ENCODE results near the gene NAA25. TPM values are rescaled to one million over a fixed set of nuclear protein-coding genes. Genes with fewer than 3 reads are reported as not detected.
"Not testable (repeated sequence)": the region's sequence is repeated elsewhere in the genome, so short reads cannot be mapped to it uniquely, and the experiment has no call there.

NAA25 gene
- total RNA-seq, 1 experiment from 2014 or later: 41.0 TPM

DNA sequence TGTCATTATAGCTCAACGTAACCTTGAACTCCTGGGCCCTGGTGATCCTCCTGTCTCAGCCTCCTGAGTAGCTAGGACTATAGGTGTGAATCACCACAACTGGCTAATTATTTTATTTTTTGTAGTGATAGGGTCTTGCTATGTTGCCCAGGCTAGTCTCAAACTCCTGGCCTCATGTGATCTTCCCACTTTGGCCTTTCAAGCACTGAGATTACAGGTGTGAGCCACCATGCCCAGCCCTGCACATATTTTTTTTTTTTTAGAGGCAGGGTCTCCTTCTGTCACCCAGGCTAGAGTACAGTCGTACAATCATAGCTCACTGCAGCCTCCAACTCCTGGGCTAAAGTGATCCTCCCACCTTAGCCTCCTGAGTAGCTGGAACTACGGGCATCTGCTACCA lies 104.5 kb downstream of the NAA25 start:
- no peaks in the 10 kb centered on the region for H3K9me3 ChIP-seq
- H3K36me3 ChIP-seq (ENCODE audit: control insufficient read depth, insufficient read depth, low read length): no peaks in the 10 kb centered on the region
- Mint-ChIP-seq H3K4me1 (ENCODE audit: low read depth, unreplicated experiment) (peaks cover 12% of the 10 kb centered on the region), H3K4me3 (ENCODE audit: unreplicated experiment) (no peak overlapping the region), H3K27me3 (ENCODE audit: insufficient read depth, unreplicated experiment) (no peaks in the 10 kb centered on the region), H3K36me3 (ENCODE audit: insufficient read depth, unreplicated experiment) (no peaks in the 10 kb centered on the region), H3K27ac (ENCODE audit: unreplicated experiment) (no peak overlapping the region), H3K9me3 (ENCODE audit: unreplicated experiment) (no peaks in the 10 kb centered on the region)
- DNase-seq: no peak
- POLR2A ChIA-PET: interaction anchor here (0.8 kb wide), 1 partner anchor 9 kb away, joined by 7 read pairs; the partner anchor contains the start of genes ERP29 and TMEM116
- TF ChIP-seq, protein P1, sequence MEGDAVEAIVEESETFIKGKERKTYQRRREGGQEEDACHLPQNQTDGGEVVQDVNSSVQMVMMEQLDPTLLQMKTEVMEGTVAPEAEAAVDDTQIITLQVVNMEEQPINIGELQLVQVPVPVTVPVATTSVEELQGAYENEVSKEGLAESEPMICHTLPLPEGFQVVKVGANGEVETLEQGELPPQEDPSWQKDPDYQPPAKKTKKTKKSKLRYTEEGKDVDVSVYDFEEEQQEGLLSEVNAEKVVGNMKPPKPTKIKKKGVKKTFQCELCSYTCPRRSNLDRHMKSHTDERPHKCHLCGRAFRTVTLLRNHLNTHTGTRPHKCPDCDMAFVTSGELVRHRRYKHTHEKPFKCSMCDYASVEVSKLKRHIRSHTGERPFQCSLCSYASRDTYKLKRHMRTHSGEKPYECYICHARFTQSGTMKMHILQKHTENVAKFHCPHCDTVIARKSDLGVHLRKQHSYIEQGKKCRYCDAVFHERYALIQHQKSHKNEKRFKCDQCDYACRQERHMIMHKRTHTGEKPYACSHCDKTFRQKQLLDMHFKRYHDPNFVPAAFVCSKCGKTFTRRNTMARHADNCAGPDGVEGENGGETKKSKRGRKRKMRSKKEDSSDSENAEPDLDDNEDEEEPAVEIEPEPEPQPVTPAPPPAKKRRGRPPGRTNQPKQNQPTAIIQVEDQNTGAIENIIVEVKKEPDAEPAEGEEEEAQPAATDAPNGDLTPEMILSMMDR (IDR thresholded peaks at IDR 0.05; ENCODE audit: insufficient read depth in 1 of 2, low read depth in 1 of 2, low read length in 1 of 2, severe bottlenecking in 1 of 2, unreplicated experiment in 1 of 2): no peak
- intact Hi-C loops (cut with micrococcal nuclease; ENCODE audit: unreplicated experiment): no loop called here
- H3K4me3 ChIP-seq (ENCODE audit: low read depth, low read length): no peak overlapping the region
- no peaks in the 10 kb centered on the region for H3K27me3 ChIP-seq (replicated peaks; ENCODE audit: control insufficient read depth, insufficient read depth, low read length)
- peaks cover 7% of the 10 kb centered on the region for H3K4me1 ChIP-seq
- BruUV-seq (replicated peaks): no TSS peak
- CTCF ChIA-PET: interaction anchor here (0.9 kb wide), 1 partner anchor 9 kb away, joined by 3 read pairs; the partner anchor contains the start of genes ERP29 and TMEM116

DNA sequence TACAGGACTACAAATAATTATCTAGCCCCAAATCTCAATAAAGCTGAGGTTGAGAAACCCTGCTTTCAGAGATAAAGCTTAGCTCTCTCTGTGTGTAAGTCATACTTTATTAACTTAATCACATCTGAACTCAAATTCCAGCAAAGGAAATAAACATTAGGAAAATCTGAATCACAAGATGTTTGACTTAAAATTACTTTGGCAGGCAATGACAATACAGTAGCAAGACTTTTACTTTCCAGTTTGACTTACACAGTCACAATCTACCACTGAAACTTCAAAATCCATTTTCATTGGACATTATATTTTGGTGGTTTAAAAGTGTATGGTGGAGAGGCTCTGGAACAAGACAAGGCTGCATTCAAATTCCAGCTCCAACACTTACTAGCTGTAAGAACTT lies 107.0 kb downstream of the NAA25 start:
- ChIA-PET POLR2A (no interaction called here), CTCF (no interaction called here)
- no peaks in the 10 kb centered on the region for H3K27me3 Mint-ChIP-seq (ENCODE audit: insufficient read depth, unreplicated experiment)
- no peaks in the 10 kb centered on the region for H3K36me3 ChIP-seq (ENCODE audit: control insufficient read depth, insufficient read depth, low read length)
- TF ChIP-seq, protein P1 (IDR thresholded peaks at IDR 0.05; ENCODE audit: insufficient read depth in 1 of 2, low read depth in 1 of 2, low read length in 1 of 2, severe bottlenecking in 1 of 2, unreplicated experiment in 1 of 2): no peak
- no peaks in the 10 kb centered on the region for H3K27me3 ChIP-seq (replicated peaks; ENCODE audit: control insufficient read depth, insufficient read depth, low read length)
- intact Hi-C loops (cut with micrococcal nuclease; ENCODE audit: unreplicated experiment): no loop called here
- BruUV-seq (replicated peaks): no TSS peak
- no peak overlapping the region for H3K4me3 Mint-ChIP-seq (ENCODE audit: unreplicated experiment)
- no peak overlapping the region for H3K27ac Mint-ChIP-seq (ENCODE audit: unreplicated experiment)
- H3K4me3 ChIP-seq (ENCODE audit: low read depth, low read length): no peak overlapping the region
- H3K4me1 ChIP-seq: peaks cover 7% of the 10 kb centered on the region
- no peak for DNase-seq
- H3K9me3 Mint-ChIP-seq (ENCODE audit: unreplicated experiment): no peaks in the 10 kb centered on the region
- H3K4me1 Mint-ChIP-seq (ENCODE audit: low read depth, unreplicated experiment): peaks cover 12% of the 10 kb centered on the region
- H3K36me3 Mint-ChIP-seq (ENCODE audit: insufficient read depth, unreplicated experiment): no peaks in the 10 kb centered on the region
- H3K9me3 ChIP-seq: no peaks in the 10 kb centered on the region

DNA sequence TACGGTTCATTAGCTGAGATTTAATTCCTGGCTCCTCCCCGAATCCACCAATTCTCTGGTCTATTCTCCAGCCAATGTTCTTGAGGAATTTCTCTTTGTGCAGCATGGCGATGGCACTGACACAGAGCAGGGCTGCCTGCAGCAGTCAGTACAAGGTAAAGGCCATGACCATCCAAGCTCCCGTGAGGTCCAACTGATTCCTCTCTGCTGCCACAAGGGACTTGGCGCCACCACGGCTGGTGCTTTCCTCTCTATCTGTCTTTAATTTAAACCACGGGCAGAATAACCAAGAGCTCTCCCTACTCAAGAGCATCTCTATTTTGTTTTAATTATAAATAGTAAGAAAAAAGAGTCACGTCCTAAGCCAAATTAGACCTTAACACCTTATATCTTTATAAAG lies 107.8 kb downstream of the NAA25 start:
- no peaks in the 10 kb centered on the region for H3K9me3 ChIP-seq
- H3K36me3 Mint-ChIP-seq (ENCODE audit: insufficient read depth, unreplicated experiment): no peaks in the 10 kb centered on the region
- ChIA-PET POLR2A (interaction anchor here (0.6 kb wide), 1 partner anchor 184 kb away, joined by 3 read pairs; no protein-coding TSS in a partner anchor), CTCF (no interaction called here)
- DNase-seq: no peak
- no peak overlapping the region for H3K27ac Mint-ChIP-seq (ENCODE audit: unreplicated experiment)
- TF ChIP-seq, protein P1 (IDR thresholded peaks at IDR 0.05; ENCODE audit: insufficient read depth in 1 of 2, low read depth in 1 of 2, low read length in 1 of 2, severe bottlenecking in 1 of 2, unreplicated experiment in 1 of 2): no peak
- peaks cover 5% of the 10 kb centered on the region for H3K4me1 Mint-ChIP-seq (ENCODE audit: low read depth, unreplicated experiment)
- H3K4me3 Mint-ChIP-seq (ENCODE audit: unreplicated experiment): no peak overlapping the region
- H3K4me1 ChIP-seq: peaks cover 2% of the 10 kb centered on the region; the same call in 1 of the 2 replicates
- no peaks in the 10 kb centered on the region for H3K27me3 Mint-ChIP-seq (ENCODE audit: insufficient read depth, unreplicated experiment)
- no TSS peak for BruUV-seq (replicated peaks)
- no peaks in the 10 kb centered on the region for H3K36me3 ChIP-seq (ENCODE audit: control insufficient read depth, insufficient read depth, low read length)
- no peaks in the 10 kb centered on the region for H3K27me3 ChIP-seq (replicated peaks; ENCODE audit: control insufficient read depth, insufficient read depth, low read length)
- H3K9me3 Mint-ChIP-seq (ENCODE audit: unreplicated experiment): no peaks in the 10 kb centered on the region
- intact Hi-C loops (cut with micrococcal nuclease; ENCODE audit: unreplicated experiment): no loop called here
- no peak overlapping the region for H3K4me3 ChIP-seq (ENCODE audit: low read depth, low read length)

DNA sequence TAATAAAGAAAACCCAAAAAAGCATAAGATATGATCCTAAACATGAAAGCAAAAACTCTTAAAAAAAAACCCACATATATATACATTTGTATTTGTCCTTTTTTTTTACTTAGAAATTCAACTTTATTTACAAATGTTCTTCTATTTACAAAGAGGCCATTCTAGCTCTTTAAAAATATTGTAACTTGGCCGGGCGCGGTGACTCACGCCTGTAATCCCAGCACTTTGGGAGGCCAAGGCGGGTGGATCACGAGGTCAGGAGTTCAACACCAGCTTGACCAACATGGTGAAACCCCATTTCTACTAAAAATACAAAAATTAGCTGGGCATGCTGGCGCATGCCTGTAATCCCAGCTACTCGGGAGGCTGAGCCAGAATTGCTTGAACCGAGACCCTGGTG lies 109.5 kb downstream of the NAA25 start:
- H3K27me3 Mint-ChIP-seq (ENCODE audit: insufficient read depth, unreplicated experiment); H3K9me3 Mint-ChIP-seq (ENCODE audit: unreplicated experiment); CTCF ChIA-PET; H3K36me3 Mint-ChIP-seq (ENCODE audit: insufficient read depth, unreplicated experiment); H3K9me3 ChIP-seq; intact Hi-C loops (cut with micrococcal nuclease; ENCODE audit: unreplicated experiment); H3K27ac Mint-ChIP-seq (ENCODE audit: unreplicated experiment); H3K4me1 ChIP-seq; H3K36me3 ChIP-seq (ENCODE audit: control insufficient read depth, insufficient read depth, low read length); BruUV-seq (replicated peaks); DNase-seq; POLR2A ChIA-PET; H3K27me3 ChIP-seq (replicated peaks; ENCODE audit: control insufficient read depth, insufficient read depth, low read length); H3K4me1 Mint-ChIP-seq (ENCODE audit: low read depth, unreplicated experiment); H3K4me3 ChIP-seq (ENCODE audit: low read depth, low read length); H3K4me3 Mint-ChIP-seq (ENCODE audit: unreplicated experiment): not testable (repeated sequence)
